Omental fat pad (tissue), 4 donors: ENCODE results near the gene IGSF8. TPM values are rescaled to one million over a fixed set of nuclear protein-coding genes. Genes with fewer than 3 reads are reported as not detected.

Experiments used
- ATAC-seq: fragments of 150-250 bp; one replicate; pipeline ENCODE4 v1.9.1; 2016; ENCODE audit warnings: mild to moderate bottlenecking, moderate library complexity; ENCODE audit not compliant: low FRiP score
- DNase-seq: peaks from one replicate; pipeline ENCODE4 v3.0.0-alpha.2; 2019; ENCODE audit warnings: low spot score
- CTCF ChIP-seq, 3 donors: fragments of 450-650 bp; IDR thresholded peaks; one replicate each; pipeline ENCODE4 v1.5.1; 2016 to 2017; ENCODE audit warnings: antibody characterized with exemption in 3 of 3, mild to moderate bottlenecking in 3 of 3, moderate library complexity in 2 of 3
- total RNA-seq, 4 donors: library from RNA; depleted of rRNA; stranded (reverse); fragments of >200 nt; gene quantifications; one replicate each; pipeline ENCODE4 v1.1.0, GENCODE V29; 2016

IGSF8 gene
- total RNA-seq, 4 donors from 2014 or later = 17.5 to 20.5 (median 18.6) TPM

GRCh38 chr1:160076295-160076694 is 22.1 kb downstream of the IGSF8 start:
- DNase-seq (no peak), ATAC-seq (no peak)
- TF ChIP-seq CTCF (IDR thresholded peaks at IDR 0.05) = no peak

- no peak for TF ChIP-seq CTCF (IDR thresholded peaks at IDR 0.05)
- DNase-seq (no peak), ATAC-seq (no peak)
Observed at GRCh38 chr1:160075836-160076235, 22.6 kb downstream of the IGSF8 start.

- no peak for TF ChIP-seq CTCF (IDR thresholded peaks at IDR 0.05)
- no peak for DNase-seq
- no peak for ATAC-seq
Observed at GRCh38 chr1:160074865-160075264, 23.6 kb downstream of the IGSF8 start.

- no peak for DNase-seq
- no peak for TF ChIP-seq CTCF (IDR thresholded peaks at IDR 0.05)
- no peak for ATAC-seq
Observed at GRCh38 chr1:160071289-160071688, 27.1 kb downstream of the IGSF8 start.

GRCh38 chr1:160070243-160071163 is 27.9 kb downstream of the IGSF8 start:
- TF ChIP-seq CTCF (IDR thresholded peaks at IDR 0.05) = no peak
- peak; percentile 51 for DNase-seq

GRCh38 chr1:160069460-160070231 is 28.8 kb downstream of the IGSF8 start, which contains the start of gene KCNJ10:
TSS of gene KCNJ10 (minus strand) at chr1:160070160. CDS start at chr1:160042532, 27,628 bp downstream.
- ATAC-seq = no peak
- no peak for DNase-seq
- TF ChIP-seq CTCF (IDR thresholded peaks at IDR 0.05) = no peak

More at GRCh38 chr1:160070243-160071163, 27.9 kb downstream of the IGSF8 start:
- peak; percentile 93 for ATAC-seq
